HCT116 (cell line): ENCODE measurements around the gene GGA2. TPM values are rescaled to one million over a fixed set of nuclear protein-coding genes. Genes with fewer than 3 reads are reported as not detected.

ENCODE experiments used
- ATAC-seq: fragments of 200-7000 bp; cut with Tn5 transposase; 2 replicates; pipeline ENCODE4 v1.9.1; 2020; ENCODE audit warnings: mild to moderate bottlenecking, moderate library complexity
- BruUV-seq: library from RNA; stranded (reverse); fragments of 400-500 nt; replicated peaks from 2 replicates; lab custom pipeline; 2021; lab: Mats Ljungman, UMichigan
- CTCF ChIA-PET: fragments of 300-600 bp; sonication (Branson Sonifier 250); formaldehyde crosslinking; loops from one replicate; lab custom pipeline; 2021; ENCODE audit warnings: antibody characterized with exemption; lab: Charles Lee
- POLR2A ChIA-PET: fragments of 300-600, 350-600 bp; sonication (Branson Sonifier 250); formaldehyde crosslinking; loops from one replicate; lab custom pipeline; 2021; ENCODE audit warnings: antibody characterized with exemption; lab: Charles Lee
- RAD21 ChIA-PET, 2 experiments: fragments of 300-600 bp; sonication (Branson Sonifier 250); formaldehyde crosslinking; loops; one replicate each; lab custom pipeline; 2023; ENCODE audit warnings: low total read pairs in 2 of 2; ENCODE audit not compliant: uncharacterized antibody in 2 of 2, unreplicated experiment in 2 of 2, low non-redundant PET in 1 of 2; lab: Charles Lee
- DNase-seq: peaks from one replicate; pipeline ENCODE4 v3.0.0-alpha.2; 2010; ENCODE audit warnings: low read depth, low spot score
- H2AFZ ChIP-seq: fragments of 200-600 bp; shearing (Covaris generic), sonication (generic); 2 replicates; pipeline ENCODE4 v1.6.1; 2017; ENCODE audit warnings: low read depth, mixed run types, mixed read lengths, antibody characterized with exemption, low read length; ENCODE audit not compliant: poor library complexity, severe bottlenecking
- H3K27ac ChIP-seq: 2 replicates; pipeline ENCODE4 v1.5.1; 2012; ENCODE audit warnings: low read depth, low read length
- H3K27me3 ChIP-seq: fragments of 200-600 bp; sonication (generic); 2 replicates; pipeline ENCODE4 v1.6.1; 2016; ENCODE audit warnings: mixed run types, low read length, mixed read lengths; ENCODE audit not compliant: insufficient read depth
- H3K36me3 ChIP-seq, 2 experiments: fragments of 200-500 bp in 1 of 2; fragments of 200-600 bp in 1 of 2; sonication (Bioruptor generic) in 1 of 2; sonication (generic) in 1 of 2; 2 replicates each; pipeline versions ENCODE4 v1.5.1 to v1.6.1; 2014 to 2016; ENCODE audit warnings: low read length in 2 of 2, inconsistent platforms in 1 of 2, mixed read lengths in 1 of 2, mixed run types in 1 of 2; ENCODE audit not compliant: insufficient read depth in 2 of 2, control insufficient read depth in 1 of 2
- H3K4me1 ChIP-seq, 2 experiments: fragments of 200-600 bp in 1 of 2; sonication (generic) in 1 of 2; 2 replicates each; pipeline versions ENCODE4 v1.5.1 to v1.6.1; 2012 to 2017; ENCODE audit warnings: low read length in 2 of 2, inconsistent platforms in 1 of 2, mild to moderate bottlenecking in 1 of 2, mixed read lengths in 1 of 2, mixed run types in 1 of 2, moderate library complexity in 1 of 2; ENCODE audit not compliant: insufficient read depth in 2 of 2, control insufficient read depth in 1 of 2
- H3K4me2 ChIP-seq: fragments of 200-600 bp; sonication (generic); 2 replicates; pipeline ENCODE4 v1.6.1; 2017; ENCODE audit warnings: mixed run types, low read length, mixed read lengths
- H3K4me3 ChIP-seq, 2 experiments: fragments of 200-600 bp in 1 of 2; sonication (generic) in 1 of 2; replicated peaks in 1 of 2; 2 replicates each; pipeline ENCODE4 v1.5.1; 2011 to 2016; ENCODE audit warnings: low read length in 2 of 2, control low read depth in 1 of 2, low read depth in 1 of 2, mild to moderate bottlenecking in 1 of 2, mixed read lengths in 1 of 2, mixed run types in 1 of 2
- H3K79me2 ChIP-seq: fragments of 200-600 bp; sonication (generic); 2 replicates; pipeline ENCODE4 v1.6.1; 2017; ENCODE audit warnings: mild to moderate bottlenecking, mixed run types, low read length, moderate library complexity, mixed read lengths; ENCODE audit not compliant: insufficient read depth
- H3K9ac ChIP-seq: fragments of 200-600 bp; sonication (generic); 2 replicates; pipeline ENCODE4 v1.6.1; 2016; ENCODE audit warnings: low read length, mixed read lengths
- H3K9me2 ChIP-seq: fragments of 200-600 bp; sonication (generic), shearing (Covaris generic); 2 replicates; pipeline ENCODE4 v1.6.1; 2017; ENCODE audit warnings: mixed run types, mild to moderate bottlenecking, moderate library complexity; ENCODE audit not compliant: insufficient read depth
- H3K9me3 ChIP-seq, 2 experiments: fragments of 200-500 bp in 1 of 2; fragments of 200-600 bp in 1 of 2; sonication (Bioruptor generic) in 1 of 2; sonication (generic) in 1 of 2; 2 replicates each; pipeline ENCODE4 v1.6.1; 2014 to 2017; ENCODE audit warnings: low read length in 2 of 2, mixed read lengths in 2 of 2, inconsistent platforms in 1 of 2, low read depth in 1 of 2, mild to moderate bottlenecking in 1 of 2, mixed run types in 1 of 2, moderate library complexity in 1 of 2; ENCODE audit not compliant: control insufficient read depth in 1 of 2, insufficient read depth in 1 of 2
- H4K20me1 ChIP-seq: fragments of 200-600 bp; sonication (generic), shearing (Covaris generic); 2 replicates; pipeline ENCODE4 v1.6.1; 2017; ENCODE audit warnings: mixed run types, mild to moderate bottlenecking, moderate library complexity; ENCODE audit not compliant: insufficient read depth
- CBX3 ChIP-seq: IDR thresholded peaks from 2 replicates; pipeline ENCODE4 v1.6.1; 2012; ENCODE audit warnings: low read depth
- CEBPB ChIP-seq: IDR thresholded peaks from 2 replicates; pipeline ENCODE4 v1.6.1; 2012; ENCODE audit warnings: low read depth
- EGR1 ChIP-seq: IDR thresholded peaks from 2 replicates; pipeline ENCODE4 v1.6.1; 2012; ENCODE audit warnings: low read depth
- EZH2 ChIP-seq: fragments of 200-600 bp; sonication (generic); IDR thresholded peaks from 2 replicates; pipeline ENCODE4 v1.6.1; 2017; ENCODE audit warnings: antibody characterized with exemption, mixed run types
- EZH2phosphoT487 ChIP-seq: fragments of 200-600 bp; IDR thresholded peaks from 2 replicates; pipeline ENCODE4 v1.6.1; 2018; ENCODE audit warnings: antibody characterized with exemption, borderline replicate concordance
- FOSL1 ChIP-seq: IDR thresholded peaks from 2 replicates; pipeline ENCODE4 v1.6.1; 2012; ENCODE audit warnings: low read depth
- JUND ChIP-seq: IDR thresholded peaks from 2 replicates; pipeline ENCODE4 v1.6.1; 2012
- POLR2AphosphoS5 ChIP-seq: IDR thresholded peaks from 2 replicates; pipeline ENCODE4 v1.6.1; 2011; ENCODE audit warnings: mild to moderate bottlenecking, low read depth, low read length, moderate library complexity
- SIN3A ChIP-seq: IDR thresholded peaks from 2 replicates; pipeline ENCODE4 v1.6.1; 2012; ENCODE audit warnings: low read depth
- SP1 ChIP-seq: IDR thresholded peaks from 2 replicates; pipeline ENCODE4 v1.6.1; 2012; ENCODE audit warnings: low read depth
- SRF ChIP-seq: IDR thresholded peaks from 2 replicates; pipeline ENCODE4 v1.6.1; 2012; ENCODE audit warnings: low read depth
- TCF7L2 ChIP-seq: IDR thresholded peaks from 2 replicates; pipeline ENCODE4 v1.7.0; 2011; ENCODE audit warnings: borderline replicate concordance, inconsistent platforms; ENCODE audit not compliant: insufficient read depth, insufficient read length; ENCODE audit errors: extremely low read depth
- YY1 ChIP-seq: IDR thresholded peaks from 2 replicates; pipeline ENCODE4 v1.6.1; 2011; ENCODE audit warnings: low read length, low read depth, moderate library complexity, mild to moderate bottlenecking; ENCODE audit not compliant: insufficient replicate concordance; ENCODE audit errors: extremely low read depth
- ZFX ChIP-seq: fragments of 450-650 bp; IDR thresholded peaks from 2 replicates; pipeline ENCODE4 v1.6.1; 2017
- intact Hi-C: fragments of 100-400 bp; cut with micrococcal nuclease; formaldehyde crosslinking; loops from 2 replicates; pipeline ENCODE4 v1.10.0; 2022
- total RNA-seq: library from RNA; stranded (reverse); gene quantifications from one replicate; pipeline ENCODE4 v1.2.1, GENCODE V29; 2021; ENCODE audit not compliant: unreplicated experiment
- TF ChIP-seq, protein P1 (sequence below): IDR thresholded peaks from 2 replicates; pipeline ENCODE4 v1.6.1; 2012
- TF ChIP-seq, protein P2 (sequence below), 3 experiments: fragments of 200-600 bp in 1 of 3; sonication (generic) in 1 of 3; IDR thresholded peaks in 2 of 3; conservative IDR thresholded peaks in 1 of 3; 2 replicates each; pipeline ENCODE4 v1.5.1; 2012 to 2017; ENCODE audit warnings: low read depth in 2 of 3, low read length in 2 of 3, antibody characterized with exemption in 1 of 3, borderline replicate concordance in 1 of 3, control low read depth in 1 of 3, mild to moderate bottlenecking in 1 of 3, mixed read lengths in 1 of 3, mixed run types in 1 of 3, moderate library complexity in 1 of 3; ENCODE audit not compliant: insufficient read depth in 1 of 3
- TF ChIP-seq, protein P3 (sequence below): IDR thresholded peaks from 2 replicates; pipeline ENCODE4 v1.6.1; 2011; ENCODE audit warnings: mild to moderate bottlenecking, low read length, moderate library complexity; ENCODE audit not compliant: insufficient replicate concordance; ENCODE audit errors: extremely low read depth
- TF ChIP-seq, protein P4 (sequence below): IDR thresholded peaks from 2 replicates; pipeline ENCODE4 v1.6.1; 2012

Gene GGA2
- total RNA-seq, 1 experiment from 2014 or later, result 68.3 TPM

GRCh38 chr16:23504453-23505179 lies 5.7 kb downstream of the GGA2 start:
- no peak overlapping the region for H3K4me3 ChIP-seq
- H3K9ac ChIP-seq, result peak overlapping the region; percentile 16; the same call in 1 of the 2 replicates
- POLR2A ChIA-PET, result no interaction called here

More at GRCh38 chr16:23504453-23505179, 5.7 kb downstream of the GGA2 start:
- DNase-seq (peak; percentile 66), ATAC-seq (peak; percentile 82)
- ChIA-PET RAD21 (interaction anchor here in 1 of 2 experiments (0.6 kb wide), 1 partner anchor 14 kb away, joined by 3 read pairs; no protein-coding TSS in a partner anchor), CTCF (interaction anchor here (0.9 to 1.3 kb wide), 2 partner anchors 53 to 69 kb away, joined by 3 read pairs; partner anchors contain the start of genes EARS2 and UBFD1)
- Histone ChIP-seq H3K4me2 (peak overlapping the region; percentile 58), H3K36me3 (peaks cover 0 to 7% of the 10 kb centered on the region in 2 experiments; a peak in 1 of 4 replicates), H3K4me1 (peaks cover 19 to 59% of the 10 kb centered on the region in 2 experiments), H4K20me1 (peaks cover 53% of the 10 kb centered on the region), H3K79me2 (peaks cover 100% of the 10 kb centered on the region), H3K9me2 (no peaks in the 10 kb centered on the region), H2AFZ (no peak overlapping the region), H3K9me3 (no peaks in the 10 kb centered on the region), H3K27me3 (no peaks in the 10 kb centered on the region), H3K27ac (peak overlapping the region; percentile 33; the same call in 1 of the 2 replicates)
- BruUV-seq, result no TSS peak
- intact Hi-C loops, result no loop called here
- no peak for TF ChIP-seq EGR1
- peak; percentile 67 for TF ChIP-seq SP1
- peak; percentile 80 for TF ChIP-seq SIN3A
- peak; percentile 28; the same call in 1 of the 2 replicates for TF ChIP-seq CBX3
- peak; percentile 16 for TF ChIP-seq YY1
- no peak for TF ChIP-seq ZFX
- TF ChIP-seq TCF7L2, result no peak
- TF ChIP-seq, protein P1, sequence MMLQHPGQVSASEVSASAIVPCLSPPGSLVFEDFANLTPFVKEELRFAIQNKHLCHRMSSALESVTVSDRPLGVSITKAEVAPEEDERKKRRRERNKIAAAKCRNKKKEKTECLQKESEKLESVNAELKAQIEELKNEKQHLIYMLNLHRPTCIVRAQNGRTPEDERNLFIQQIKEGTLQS, result no peak; the same call in 1 of the 2 replicates
- TF ChIP-seq SRF, result no peak; the same call in 1 of the 2 replicates
- TF ChIP-seq CEBPB, result peak; percentile 65
- TF ChIP-seq JUND, result peak; percentile 75
- TF ChIP-seq, protein P2, sequence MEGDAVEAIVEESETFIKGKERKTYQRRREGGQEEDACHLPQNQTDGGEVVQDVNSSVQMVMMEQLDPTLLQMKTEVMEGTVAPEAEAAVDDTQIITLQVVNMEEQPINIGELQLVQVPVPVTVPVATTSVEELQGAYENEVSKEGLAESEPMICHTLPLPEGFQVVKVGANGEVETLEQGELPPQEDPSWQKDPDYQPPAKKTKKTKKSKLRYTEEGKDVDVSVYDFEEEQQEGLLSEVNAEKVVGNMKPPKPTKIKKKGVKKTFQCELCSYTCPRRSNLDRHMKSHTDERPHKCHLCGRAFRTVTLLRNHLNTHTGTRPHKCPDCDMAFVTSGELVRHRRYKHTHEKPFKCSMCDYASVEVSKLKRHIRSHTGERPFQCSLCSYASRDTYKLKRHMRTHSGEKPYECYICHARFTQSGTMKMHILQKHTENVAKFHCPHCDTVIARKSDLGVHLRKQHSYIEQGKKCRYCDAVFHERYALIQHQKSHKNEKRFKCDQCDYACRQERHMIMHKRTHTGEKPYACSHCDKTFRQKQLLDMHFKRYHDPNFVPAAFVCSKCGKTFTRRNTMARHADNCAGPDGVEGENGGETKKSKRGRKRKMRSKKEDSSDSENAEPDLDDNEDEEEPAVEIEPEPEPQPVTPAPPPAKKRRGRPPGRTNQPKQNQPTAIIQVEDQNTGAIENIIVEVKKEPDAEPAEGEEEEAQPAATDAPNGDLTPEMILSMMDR (IDR thresholded peaks at IDR 0.05 in 2 of 3, conservative IDR thresholded peaks at IDR 0.05 in 1 of 3; ENCODE audit: borderline replicate concordance in 1 of 3, insufficient read depth in 1 of 3, low read depth in 2 of 3, low read length in 2 of 3), result no peak
- TF ChIP-seq EZH2, result no peak
- TF ChIP-seq, protein P3, sequence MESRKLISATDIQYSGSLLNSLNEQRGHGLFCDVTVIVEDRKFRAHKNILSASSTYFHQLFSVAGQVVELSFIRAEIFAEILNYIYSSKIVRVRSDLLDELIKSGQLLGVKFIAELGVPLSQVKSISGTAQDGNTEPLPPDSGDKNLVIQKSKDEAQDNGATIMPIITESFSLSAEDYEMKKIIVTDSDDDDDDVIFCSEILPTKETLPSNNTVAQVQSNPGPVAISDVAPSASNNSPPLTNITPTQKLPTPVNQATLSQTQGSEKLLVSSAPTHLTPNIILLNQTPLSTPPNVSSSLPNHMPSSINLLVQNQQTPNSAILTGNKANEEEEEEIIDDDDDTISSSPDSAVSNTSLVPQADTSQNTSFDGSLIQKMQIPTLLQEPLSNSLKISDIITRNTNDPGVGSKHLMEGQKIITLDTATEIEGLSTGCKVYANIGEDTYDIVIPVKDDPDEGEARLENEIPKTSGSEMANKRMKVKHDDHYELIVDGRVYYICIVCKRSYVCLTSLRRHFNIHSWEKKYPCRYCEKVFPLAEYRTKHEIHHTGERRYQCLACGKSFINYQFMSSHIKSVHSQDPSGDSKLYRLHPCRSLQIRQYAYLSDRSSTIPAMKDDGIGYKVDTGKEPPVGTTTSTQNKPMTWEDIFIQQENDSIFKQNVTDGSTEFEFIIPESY, result no peak
- peak; percentile 43; the same call in 1 of the 2 replicates for TF ChIP-seq POLR2AphosphoS5
- TF ChIP-seq EZH2phosphoT487, result no peak
- TF ChIP-seq FOSL1, result peak; percentile 78
- TF ChIP-seq, protein P4, sequence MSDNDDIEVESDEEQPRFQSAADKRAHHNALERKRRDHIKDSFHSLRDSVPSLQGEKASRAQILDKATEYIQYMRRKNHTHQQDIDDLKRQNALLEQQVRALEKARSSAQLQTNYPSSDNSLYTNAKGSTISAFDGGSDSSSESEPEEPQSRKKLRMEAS, result peak; percentile 82
